GM23248 (cell line): ENCODE data around the gene RRN3.
"Not testable (repeated sequence)": the region's sequence is repeated elsewhere in the genome, so short reads cannot be mapped to it uniquely, and the experiment has no call there.

Source experiments
- EZH2 ChIP-seq: fragments of 200-600 bp; sonication (generic); IDR thresholded peaks from 2 replicates; pipeline ENCODE4 v1.6.1; 2018; ENCODE audit warnings: antibody characterized with exemption, mild to moderate bottlenecking; ENCODE audit not compliant: insufficient read depth, poor library complexity, severe bottlenecking
- EZH2phosphoT487 ChIP-seq: fragments of 200-600 bp; sonication (generic); IDR thresholded peaks from 2 replicates; pipeline ENCODE4 v1.6.1; 2018; ENCODE audit warnings: antibody characterized with exemption, moderate library complexity, mild to moderate bottlenecking, low read depth; ENCODE audit not compliant: insufficient read depth

DNA sequence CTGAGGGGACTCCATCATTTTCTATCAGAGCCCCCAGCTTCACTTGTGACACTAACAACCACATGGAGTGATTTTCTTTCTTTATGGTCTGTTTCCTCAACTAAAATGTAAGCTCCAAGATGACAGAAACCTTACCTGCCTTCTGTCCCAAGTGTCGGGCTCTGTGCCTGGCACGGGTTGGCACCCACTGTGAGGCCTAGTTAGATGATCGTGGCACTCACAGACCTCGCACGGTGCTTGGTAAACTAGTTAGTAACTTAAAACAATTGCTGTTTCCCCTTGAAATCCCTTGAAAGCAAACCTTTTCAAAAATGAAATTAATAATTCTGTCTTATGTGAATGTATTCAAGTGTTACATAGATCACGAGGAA is 65.7 kb downstream of the RRN3 start:
- not testable (repeated sequence) for TF ChIP-seq EZH2, EZH2phosphoT487
